Glutamatergic neuron (in vitro differentiated cells): ENCODE measurements around the gene CDK14. TPM values are rescaled to one million over a fixed set of nuclear protein-coding genes. Genes with fewer than 3 reads are reported as not detected.

Experiments
- DNase-seq: peaks from one replicate; pipeline ENCODE4 v3.0.0; 2022
- H3K27ac Mint-ChIP-seq: one replicate; pipeline ENCODE4 v1.8.0; 2020; ENCODE audit warnings: mild to moderate bottlenecking, mixed read lengths, inconsistent platforms; ENCODE audit not compliant: unreplicated experiment
- H3K27me3 Mint-ChIP-seq: one replicate; pipeline ENCODE4 v1.8.0; 2020; ENCODE audit warnings: mild to moderate bottlenecking, moderate library complexity, mixed read lengths, inconsistent platforms; ENCODE audit not compliant: unreplicated experiment
- H3K36me3 Mint-ChIP-seq: one replicate; pipeline ENCODE4 v1.8.0; 2020; ENCODE audit warnings: mild to moderate bottlenecking, mixed read lengths, inconsistent platforms; ENCODE audit not compliant: unreplicated experiment
- H3K4me1 Mint-ChIP-seq: one replicate; pipeline ENCODE4 v1.8.0; 2020; ENCODE audit warnings: mild to moderate bottlenecking, low read depth, mixed read lengths, inconsistent platforms; ENCODE audit not compliant: unreplicated experiment
- H3K4me3 Mint-ChIP-seq: one replicate; pipeline ENCODE4 v1.8.0; 2020; ENCODE audit warnings: mild to moderate bottlenecking, mixed read lengths, inconsistent platforms; ENCODE audit not compliant: unreplicated experiment
- H3K9me3 Mint-ChIP-seq: one replicate; pipeline ENCODE4 v1.8.0; 2020; ENCODE audit warnings: mild to moderate bottlenecking, moderate library complexity, mixed read lengths, inconsistent platforms; ENCODE audit not compliant: unreplicated experiment
- CTCF ChIP-seq: fragments of 200-600 bp; sonication (generic); IDR thresholded peaks from one replicate; pipeline ENCODE4 v1.5.0; 2021; ENCODE audit not compliant: partially characterized antibody, unreplicated experiment
- total RNA-seq: library from RNA; stranded (reverse); fragmentation: NEBNext Ultra II Directional; extraction: Animal tissue kit (Norgen Biotek cat#: 25700); gene quantifications from one replicate; pipeline ENCODE4 v1.2.1, GENCODE V29; 2021; ENCODE audit not compliant: unreplicated experiment

The CDK14 gene
- total RNA-seq, 1 donor from 2014 or later, result 96.5 TPM

- peaks cover 2% of the 10 kb centered on the region for H3K27me3 Mint-ChIP-seq
- no peaks in the 10 kb centered on the region for H3K36me3 Mint-ChIP-seq
- H3K4me1 Mint-ChIP-seq, result peaks cover 10% of the 10 kb centered on the region
- no peak for DNase-seq
- no peak overlapping the region for H3K4me3 Mint-ChIP-seq
- H3K27ac Mint-ChIP-seq, result no peak overlapping the region
- no peak for TF ChIP-seq CTCF
- H3K9me3 Mint-ChIP-seq, result peaks cover 5% of the 10 kb centered on the region
These were observed 603.5 kb downstream of the CDK14 start for GRCh38 chr7:91199601-91200000.

GRCh38 chr7:91201442-91202113 is 605.5 kb downstream of the CDK14 start:
- Mint-ChIP-seq H3K9me3 (peaks cover 5% of the 10 kb centered on the region), H3K27ac (peak overlapping the region; percentile 16), H3K4me1 (peaks cover 10% of the 10 kb centered on the region), H3K36me3 (peaks cover 4% of the 10 kb centered on the region), H3K27me3 (peaks cover 7% of the 10 kb centered on the region), H3K4me3 (peak overlapping the region; percentile 1)
- DNase-seq, result no peak
- TF ChIP-seq CTCF, result no peak

GRCh38 chr7:91206361-91206960 is 610.3 kb downstream of the CDK14 start:
- Mint-ChIP-seq H3K9me3 (peaks cover 5% of the 10 kb centered on the region), H3K36me3 (peaks cover 4% of the 10 kb centered on the region), H3K4me3 (no peak overlapping the region), H3K4me1 (peaks cover 5% of the 10 kb centered on the region), H3K27ac (no peak overlapping the region), H3K27me3 (peaks cover 5% of the 10 kb centered on the region)
- TF ChIP-seq CTCF, result no peak
- no peak for DNase-seq

GRCh38 chr7:91212582-91212981 is 616.5 kb downstream of the CDK14 start:
- Mint-ChIP-seq H3K36me3 (no peaks in the 10 kb centered on the region), H3K27me3 (peaks cover 5% of the 10 kb centered on the region), H3K27ac (no peak overlapping the region), H3K4me1 (no peaks in the 10 kb centered on the region), H3K9me3 (peaks cover 10% of the 10 kb centered on the region), H3K4me3 (no peak overlapping the region)
- TF ChIP-seq CTCF, result no peak
- no peak for DNase-seq

- Mint-ChIP-seq H3K27me3 (peaks cover 1% of the 10 kb centered on the region), H3K4me3 (no peak overlapping the region), H3K4me1 (no peaks in the 10 kb centered on the region), H3K27ac (no peak overlapping the region), H3K36me3 (peaks cover 9% of the 10 kb centered on the region), H3K9me3 (peaks cover 3% of the 10 kb centered on the region)
- DNase-seq, result no peak
- no peak for TF ChIP-seq CTCF
These were observed 630.3 kb downstream of the CDK14 start for GRCh38 chr7:91226411-91226810.
